Liver (tissue), 9 donors: ENCODE data around the gene SLC25A15. TPM values are rescaled to one million over a fixed set of nuclear protein-coding genes. Genes with fewer than 3 reads are reported as not detected.

ENCODE experiments used
- DNase-seq: peaks from one replicate; pipeline ENCODE4 v3.0.0-alpha.2; 2017; ENCODE audit warnings: low spot score
- H3K27ac ChIP-seq, 2 donors: one replicate each; pipeline ENCODE4 v1.7.0; 2013; ENCODE audit warnings: inconsistent platforms in 2 of 2, low read length in 2 of 2, control low read depth in 1 of 2, low read depth in 1 of 2, mild to moderate bottlenecking in 1 of 2
- H3K27me3 ChIP-seq, 4 donors: one replicate each; pipeline versions ENCODE4 v1.6.1 to v1.7.0; 2013; ENCODE audit warnings: low read length in 3 of 4, inconsistent platforms in 1 of 4, mild to moderate bottlenecking in 1 of 4, moderate library complexity in 1 of 4; ENCODE audit not compliant: control insufficient read depth in 4 of 4, insufficient read depth in 4 of 4
- H3K36me3 ChIP-seq, 4 donors: one replicate each; pipeline versions ENCODE4 v1.6.1 to v1.7.0; 2013; ENCODE audit warnings: low read length in 3 of 4, mild to moderate bottlenecking in 3 of 4, low read depth in 1 of 4, moderate library complexity in 1 of 4; ENCODE audit not compliant: control insufficient read depth in 4 of 4, insufficient read depth in 3 of 4
- H3K4me1 ChIP-seq, 4 donors: one replicate each; pipeline versions ENCODE4 v1.6.1 to v1.7.0; 2013; ENCODE audit warnings: low read length in 3 of 4, mild to moderate bottlenecking in 3 of 4, moderate library complexity in 1 of 4; ENCODE audit not compliant: control insufficient read depth in 4 of 4, insufficient read depth in 4 of 4
- H3K4me3 ChIP-seq, 3 donors: one replicate each; pipeline versions ENCODE4 v1.6.1 to v1.7.0; 2013; ENCODE audit warnings: low read length in 3 of 3, control low read depth in 1 of 3, low read depth in 1 of 3, mild to moderate bottlenecking in 1 of 3
- H3K9ac ChIP-seq, 2 donors: one replicate each; pipeline ENCODE4 v1.7.0; 2013; ENCODE audit warnings: low read length in 2 of 2, mild to moderate bottlenecking in 2 of 2, moderate library complexity in 2 of 2, control low read depth in 1 of 2, low read depth in 1 of 2
- H3K9me3 ChIP-seq, 4 donors: one replicate each; pipeline versions ENCODE4 v1.6.1 to v1.7.0; 2013; ENCODE audit warnings: low read length in 3 of 4; ENCODE audit not compliant: control insufficient read depth in 4 of 4
- ATF3 ChIP-seq: IDR thresholded peaks from 2 replicates; pipeline ENCODE4 v1.6.1; 2016; ENCODE audit warnings: antibody characterized with exemption
- CTCF ChIP-seq: fragments of 150-350 bp; IDR thresholded peaks from 2 replicates; pipeline ENCODE4 v1.5.1; 2017; ENCODE audit warnings: improper control_type of control experiment, low read depth, low read length; ENCODE audit not compliant: missing input control
- EGR1 ChIP-seq, 2 donors: IDR thresholded peaks; 2 replicates each; pipeline ENCODE4 v1.6.1; 2016 to 2018; ENCODE audit warnings: antibody characterized with exemption in 2 of 2, low read depth in 2 of 2
- FOXA1 ChIP-seq: IDR thresholded peaks from 2 replicates; pipeline ENCODE4 v1.6.1; 2016; ENCODE audit warnings: antibody characterized with exemption
- FOXA2 ChIP-seq: IDR thresholded peaks from 2 replicates; pipeline ENCODE4 v1.6.1; 2016; ENCODE audit warnings: antibody characterized with exemption
- GABPA ChIP-seq, 2 donors: IDR thresholded peaks in 1 of 2; conservative IDR thresholded peaks in 1 of 2; 2 replicates each; pipeline ENCODE4 v1.6.1; 2016; ENCODE audit warnings: antibody characterized with exemption in 2 of 2, mild to moderate bottlenecking in 1 of 2, moderate library complexity in 1 of 2
- HNF4A ChIP-seq, 2 donors: conservative IDR thresholded peaks; 2 replicates each; pipeline ENCODE4 v1.6.1; 2016; ENCODE audit warnings: antibody characterized with exemption in 2 of 2, mild to moderate bottlenecking in 2 of 2
- HNF4G ChIP-seq: IDR thresholded peaks from 2 replicates; pipeline ENCODE4 v1.6.1; 2016; ENCODE audit warnings: antibody characterized with exemption
- JUND ChIP-seq, 2 donors: IDR thresholded peaks; 2 replicates each; pipeline ENCODE4 v1.6.1; 2016; ENCODE audit warnings: antibody characterized with exemption in 2 of 2
- MAX ChIP-seq: IDR thresholded peaks from 2 replicates; pipeline ENCODE4 v1.6.1; 2016; ENCODE audit warnings: antibody characterized with exemption
- NR2F2 ChIP-seq: IDR thresholded peaks from 2 replicates; pipeline ENCODE4 v1.6.1; 2016; ENCODE audit warnings: antibody characterized with exemption
- RAD21 ChIP-seq, 2 donors: IDR thresholded peaks; 2 replicates each; pipeline ENCODE4 v1.6.1; 2016; ENCODE audit warnings: antibody characterized with exemption in 2 of 2, mild to moderate bottlenecking in 2 of 2
- REST ChIP-seq: IDR thresholded peaks from 2 replicates; pipeline ENCODE4 v1.6.1; 2016; ENCODE audit warnings: antibody characterized with exemption, mild to moderate bottlenecking
- RXRA ChIP-seq, 2 donors: IDR thresholded peaks; 2 replicates each; pipeline ENCODE4 v1.6.1; 2017 to 2018; ENCODE audit warnings: antibody characterized with exemption in 2 of 2, mild to moderate bottlenecking in 1 of 2
- SP1 ChIP-seq: IDR thresholded peaks from 2 replicates; pipeline ENCODE4 v1.6.1; 2018; ENCODE audit warnings: antibody characterized with exemption, mild to moderate bottlenecking
- TAF1 ChIP-seq: conservative IDR thresholded peaks from 2 replicates; pipeline ENCODE4 v1.6.1; 2016; ENCODE audit warnings: antibody characterized with exemption, mild to moderate bottlenecking
- YY1 ChIP-seq: IDR thresholded peaks from 2 replicates; pipeline ENCODE4 v1.6.1; 2016; ENCODE audit warnings: antibody characterized with exemption, mild to moderate bottlenecking
- ZBTB33 ChIP-seq: IDR thresholded peaks from 2 replicates; pipeline ENCODE4 v1.6.1; 2016; ENCODE audit warnings: antibody characterized with exemption
- WGBS: extraction: QIAGEN DNeasy Blood & Tissue Kit; methylation state at CpG from one replicate; pipeline ENCODE4 v1.1.7; 2013; 5-methylcytosine and 5-hydroxymethylcytosine counted together
- polyA plus RNA-seq, 2 donors: library from polyadenylated mRNA; stranded (reverse) in 1 of 2; unstranded in 1 of 2; fragments of 200-250 nt in 1 of 2; fragments of >200 nt in 1 of 2; fragmentation: Nextera tagmentation in 1 of 2; extraction: Ambion mirVana in 1 of 2; gene quantifications; one replicate each; pipeline versions ENCODE4 v1.2.1 to v1.2.3, GENCODE V29; 2013 to 2015
- total RNA-seq, 2 donors: library from RNA; depleted of rRNA; stranded (reverse); fragments of >200 nt; gene quantifications; one replicate each; pipeline ENCODE4 v1.2.3, GENCODE V29; 2014
- donor health status: healthy.
- donor health status: healthy.
- donor health status: healthy.
- donor health status: healthy.
- donor health status: healthy.

SLC25A15 gene
- total and polyA plus RNA-seq, 4 donors, result 29.3 to 106 (median 66.9) TPM

GRCh38 chr13:40770609-40770933 lies 18.8 kb upstream of the SLC25A15 start (continued):
- TF ChIP-seq ATF3 (no peak), EGR1 (IDR thresholded peaks at IDR 0.05; ENCODE audit: low read depth in 2 of 2) (no peak), JUND (IDR thresholded peaks at IDR 0.05) (no peak), RAD21 (IDR thresholded peaks at IDR 0.05) (no peak), TAF1 (no peak), YY1 (no peak), HNF4A (conservative IDR thresholded peaks at IDR 0.05) (no peak), HNF4G (no peak), NR2F2 (no peak), MAX (no peak)

- H3K4me3 ChIP-seq, result peak within 1 kb of the TSS; percentile 60 to 96 (median 92)
- H3K4me1 ChIP-seq, result peaks cover 7 to 34% (median 14%) of the 10 kb centered on the region in 4 donors
- peak within 1 kb of the TSS; percentile 78 to 87 for H3K27ac ChIP-seq
- no peaks in the 10 kb centered on the region for H3K9me3 ChIP-seq
- WGBS, result under 1% methylated on average over 52 of the region's 52 CpGs
- H3K9ac ChIP-seq, result peak within 1 kb of the TSS; percentile 69 to 95
- no peaks in the 10 kb centered on the region for H3K27me3 ChIP-seq
- TF ChIP-seq ZBTB33, result peak; percentile 73
- peak; percentile 93 for TF ChIP-seq YY1
- peak; percentile 100 for TF ChIP-seq GABPA (IDR thresholded peaks at IDR 0.05 in 1 of 2, conservative IDR thresholded peaks at IDR 0.05 in 1 of 2)
- peak; percentile 70 for TF ChIP-seq MAX
- TF ChIP-seq TAF1, result peak; percentile 76
- TF ChIP-seq NR2F2, result peak; percentile 78
- peak; percentile 46 for TF ChIP-seq FOXA2
- TF ChIP-seq SP1, result peak; percentile 95
- peak; percentile 42 to 85 for TF ChIP-seq EGR1 (IDR thresholded peaks at IDR 0.05; ENCODE audit: low read depth in 2 of 2)
- peak; percentile 93 for TF ChIP-seq REST
- peak; percentile 43 to 50 for TF ChIP-seq JUND (IDR thresholded peaks at IDR 0.05)
- peak; percentile 68 to 78 for TF ChIP-seq HNF4A (conservative IDR thresholded peaks at IDR 0.05)
- peak; percentile 13 for TF ChIP-seq CTCF
- peak; percentile 50 for TF ChIP-seq ATF3
- peak; percentile 46 for TF ChIP-seq HNF4G
- TF ChIP-seq RAD21 (IDR thresholded peaks at IDR 0.05), result peak in 1 of 2 donors; percentile 56
- peak; percentile 84 for TF ChIP-seq FOXA1
- peak; percentile 91 to 97 for TF ChIP-seq RXRA (IDR thresholded peaks at IDR 0.05)
- peaks cover 0 to 1% (median 0%) of the 10 kb centered on the region in 4 donors for H3K36me3 ChIP-seq
- DNase-seq, result peak; percentile 95
Measured at GRCh38 chr13:40770934-40771618, 18.3 kb upstream of the SLC25A15 start, which contains the start of gene MRPS31. Gene MRPS31, minus strand, starts transcription at chr13:40771190. Its CDS starts 54 bp downstream, at chr13:40771136.
